Heart left ventricle (tissue), 13 donors: Measurements from ENCODE around the gene ECEL1.

Experiments
- POLR2A ChIP-seq, 2 donors: fragments of 450-650 bp; IDR thresholded peaks; one replicate each; pipeline ENCODE4 v1.6.1; 2017; ENCODE audit warnings: antibody characterized with exemption in 2 of 2, mild to moderate bottlenecking in 2 of 2, moderate library complexity in 2 of 2
- TF ChIP-seq, protein P1 (sequence below), 12 donors: fragments of 200-600 bp; sonication (generic) in 4 of 12; IDR thresholded peaks; one replicate each; pipeline versions ENCODE4 v1.5.0 to v1.8.0; 2018 to 2022; ENCODE audit warnings: antibody characterized with exemption in 12 of 12, mild to moderate bottlenecking in 5 of 12
- donor health status: ischemic (EF 13 %, LVEDD 7.1; RV severe dilation, severe dysfunction).
- donor health status: DM: no; HTN: yes; CAD: no.
- donor health status: DM: no; HTN: no; CAD: no.
- donor health status: ischemic (EF 25% LVEDD 6.9; RV normal size, moderate dysfunction).
- donor health status: ischemic (EF 25% LVEDD 5.7; RV mildly dilated, moderate dysfunction).
- donor health status: ischemic (EF 35%, LVEDD 5.7; RV mildly dilated, moderate dysfunction).
- donor health status: nonischemic (EF 11% LVEDD 7.7; RV severe dilation, severe dysfunction).
- donor health status: DM: yes; HTN: yes; CAD: no.
- donor health status: PGD.
- donor health status: ischemic (EF 29% LVEDD 5.4; RV normal size, mild dysfunction).
- donor health status: nonischemic (EF 23%, LVEDD 6.1; RV moderate dilation, normal function).

DNA sequence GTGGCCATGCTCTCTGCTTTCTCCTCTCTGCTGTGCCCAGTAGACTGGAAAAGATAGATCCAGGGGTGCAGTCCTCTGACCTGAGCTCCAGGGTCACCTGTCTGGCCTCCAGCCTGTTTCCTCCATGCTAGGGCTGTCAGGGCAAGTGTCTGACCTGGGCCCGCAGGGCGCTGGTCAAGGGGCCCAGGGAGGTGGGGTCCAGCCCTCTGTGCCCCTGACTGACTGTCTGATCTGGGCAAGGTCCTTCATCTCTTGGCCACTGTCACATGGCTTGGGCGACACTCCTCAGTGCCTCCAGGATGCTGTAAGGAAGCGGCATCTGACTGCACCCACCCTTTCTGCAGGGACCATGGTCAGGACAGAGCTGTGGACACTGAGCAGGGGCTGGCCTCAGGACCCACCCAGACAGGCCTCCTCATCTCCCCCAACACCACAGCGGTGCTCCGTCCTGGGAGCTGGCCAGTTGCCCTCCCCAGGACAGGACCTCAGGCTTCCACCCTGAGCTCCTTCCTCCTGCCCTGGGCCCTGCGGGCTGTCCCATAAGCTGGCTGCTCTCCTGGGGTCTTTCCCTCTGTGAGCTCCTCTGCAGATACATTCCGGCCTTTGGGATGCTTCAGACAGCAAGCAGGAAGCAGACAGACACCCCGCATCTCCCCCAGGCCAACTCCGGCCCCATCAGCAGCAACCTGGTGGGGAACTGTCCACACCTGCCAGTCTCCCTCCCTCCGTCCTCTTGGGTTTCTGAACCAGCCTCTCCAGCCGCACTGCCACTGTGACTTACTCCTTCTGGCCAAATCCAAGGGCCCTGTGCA lies 52.9 kb downstream of the ECEL1 start:
- TF ChIP-seq, protein P1, sequence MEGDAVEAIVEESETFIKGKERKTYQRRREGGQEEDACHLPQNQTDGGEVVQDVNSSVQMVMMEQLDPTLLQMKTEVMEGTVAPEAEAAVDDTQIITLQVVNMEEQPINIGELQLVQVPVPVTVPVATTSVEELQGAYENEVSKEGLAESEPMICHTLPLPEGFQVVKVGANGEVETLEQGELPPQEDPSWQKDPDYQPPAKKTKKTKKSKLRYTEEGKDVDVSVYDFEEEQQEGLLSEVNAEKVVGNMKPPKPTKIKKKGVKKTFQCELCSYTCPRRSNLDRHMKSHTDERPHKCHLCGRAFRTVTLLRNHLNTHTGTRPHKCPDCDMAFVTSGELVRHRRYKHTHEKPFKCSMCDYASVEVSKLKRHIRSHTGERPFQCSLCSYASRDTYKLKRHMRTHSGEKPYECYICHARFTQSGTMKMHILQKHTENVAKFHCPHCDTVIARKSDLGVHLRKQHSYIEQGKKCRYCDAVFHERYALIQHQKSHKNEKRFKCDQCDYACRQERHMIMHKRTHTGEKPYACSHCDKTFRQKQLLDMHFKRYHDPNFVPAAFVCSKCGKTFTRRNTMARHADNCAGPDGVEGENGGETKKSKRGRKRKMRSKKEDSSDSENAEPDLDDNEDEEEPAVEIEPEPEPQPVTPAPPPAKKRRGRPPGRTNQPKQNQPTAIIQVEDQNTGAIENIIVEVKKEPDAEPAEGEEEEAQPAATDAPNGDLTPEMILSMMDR (IDR thresholded peaks at IDR 0.05): no peak
- TF ChIP-seq POLR2A (IDR thresholded peaks at IDR 0.05): no peak
